HG02610 (cell line): ENCODE measurements around the gene PRPF8.
A peak's percentile ranks its signal among the peaks of the same experiment; 100 is the strongest.

ENCODE experiments used
- ATAC-seq: cut with Tn5 transposase; IDR thresholded peaks from one replicate; pipeline ENCODE4 v1.9.1; 2021; ENCODE audit warnings: mild to moderate bottlenecking, moderate library complexity; ENCODE audit not compliant: unreplicated experiment

The PRPF8 gene

GRCh38 chr17:1646199-1646875, 38.3 kb downstream of the PRPF8 start:
- no peak for ATAC-seq

- ATAC-seq: no peak
These were observed 39.2 kb downstream of the PRPF8 start, which contains the start of gene SCARF1 for GRCh38 chr17:1645207-1646171. TSS of gene SCARF1 (minus strand) at chr17:1645732. CDS start at chr17:1645697, 35 bp downstream.

- peak; percentile 30 for ATAC-seq
These were observed 40.0 kb downstream of the PRPF8 start for GRCh38 chr17:1644493-1645206.

- no peak for ATAC-seq
These were observed 40.6 kb downstream of the PRPF8 start for GRCh38 chr17:1643999-1644492.

GRCh38 chr17:1643293-1643998, 41.2 kb downstream of the PRPF8 start:
- ATAC-seq: no peak

GRCh38 chr17:1641065-1641403, 43.6 kb downstream of the PRPF8 start:
- no peak for ATAC-seq

GRCh38 chr17:1640329-1641064, 44.2 kb downstream of the PRPF8 start:
- ATAC-seq: no peak

GRCh38 chr17:1639549-1640180, 45.0 kb downstream of the PRPF8 start:
- ATAC-seq: no peak

- ATAC-seq: no peak
These were observed 45.9 kb downstream of the PRPF8 start for GRCh38 chr17:1638624-1639300.

GRCh38 chr17:1638171-1638590, 46.5 kb downstream of the PRPF8 start:
- ATAC-seq: no peak

- no peak for ATAC-seq
These were observed 47.9 kb downstream of the PRPF8 start for GRCh38 chr17:1636732-1637285.

- no peak for ATAC-seq
These were observed 48.8 kb downstream of the PRPF8 start for GRCh38 chr17:1635675-1636465.

GRCh38 chr17:1634841-1635650, 49.6 kb downstream of the PRPF8 start:
- ATAC-seq: no peak

GRCh38 chr17:1630662-1631061, 54.0 kb downstream of the PRPF8 start:
- no peak for ATAC-seq

GRCh38 chr17:1629504-1630310, 55.0 kb downstream of the PRPF8 start:
- no peak for ATAC-seq

GRCh38 chr17:1628856-1629503, 55.7 kb downstream of the PRPF8 start:
- ATAC-seq: peak; percentile 62
